ENCODE results near the gene CTNNA3. TPM values are rescaled to one million over a fixed set of nuclear protein-coding genes. Genes with fewer than 3 reads are reported as not detected.

The CTNNA3 gene
- total and polyA plus RNA-seq, 2 of the 4 experiments (the other 2 are of a cell fraction) = 0.19 to 0.90 TPM

- no peak overlapping the region for H2AK9ac ChIP-seq (replicated peaks; ENCODE audit: low read depth, low read length, poor library complexity)
- ATAC-seq (ENCODE audit: low read depth) = peak; percentile 86
- dilution Hi-C loops (cut with HindIII; ENCODE audit: low sequenced_read_pairs, unreplicated experiment) = no loop called here
- no peak overlapping the region for H2BK15ac ChIP-seq (ENCODE audit: low read depth, low read length)
- H3K23ac ChIP-seq (ENCODE audit: low read depth, low read length) = no peak overlapping the region
- H2BK5ac ChIP-seq (ENCODE audit: low read depth, low read length, poor library complexity, severe bottlenecking) = peak overlapping the region; percentile 51
- H3K56ac ChIP-seq (ENCODE audit: extremely low read depth, insufficient read depth, low read length) = no peak overlapping the region
- H3K4me2 ChIP-seq (ENCODE audit: low read depth, low read length) = peak overlapping the region; percentile 66
- H4K20me1 ChIP-seq (ENCODE audit: insufficient read depth, low read length) = no peaks in the 10 kb centered on the region
- TF ChIP-seq SMC3 (IDR thresholded peaks at IDR 0.05; ENCODE audit: low read depth, low read length) = no peak
- TF ChIP-seq CEBPB (IDR thresholded peaks at IDR 0.05; ENCODE audit: low read depth, low read length) = no peak
- DNase-seq = peak; percentile 73
- CTCF ChIA-PET = no interaction called here
- BruUV-seq (replicated peaks) = no TSS peak
- H3K14ac ChIP-seq (replicated peaks; ENCODE audit: low read depth, low read length) = no peak overlapping the region
- no peak overlapping the region for H4K91ac ChIP-seq (ENCODE audit: insufficient read depth, low read depth, low read length)
- H4K5ac ChIP-seq (ENCODE audit: low read depth, low read length) = peak overlapping the region; percentile 59; the same call in 1 of the 2 replicates
- peak overlapping the region; percentile 89 for H3K18ac ChIP-seq (ENCODE audit: low read depth, low read length)
- in situ Hi-C loops (cut with MboI; ENCODE audit: low sequenced_read_pairs) = no loop called here
- no peaks in the 10 kb centered on the region for H3K79me1 ChIP-seq (ENCODE audit: low read depth in 1 of 2, low read length in 2 of 2)
- WGBS, 2 experiments (ENCODE audit: extremely low coverage in 2 of 2, insufficient read length in 1 of 2) = no CpG with 5 or more reads among the region's 2 CpGs
- no peaks in the 10 kb centered on the region for H3K9me1 ChIP-seq (ENCODE audit: insufficient read depth, low read length)
- H3K36me3 ChIP-seq (ENCODE audit: control insufficient read depth, insufficient read depth, low read length) = no peaks in the 10 kb centered on the region
- H3K4me3 ChIP-seq (ENCODE audit: insufficient read depth, low read depth, low read length) = no peak overlapping the region
- no peak overlapping the region for H2AFZ ChIP-seq (replicated peaks; ENCODE audit: low read length, poor library complexity)
- POLR2A ChIA-PET (ENCODE audit: unreplicated experiment) = no interaction called here
- intact Hi-C loops (cut with micrococcal nuclease) = no loop called here
- H3K4me1 ChIP-seq (ENCODE audit: control insufficient read depth, insufficient read depth, low read length) = peaks cover 2% of the 10 kb centered on the region; the same call in 1 of the 2 replicates
- H3K27ac ChIP-seq (ENCODE audit: insufficient read depth, low read length) = peak overlapping the region; percentile 56; the same call in 1 of the 2 replicates
- H3K27me3 ChIP-seq (ENCODE audit: control insufficient read depth, insufficient read depth, low read length) = no peaks in the 10 kb centered on the region
- H3K4ac ChIP-seq (ENCODE audit: low read depth, low read length) = no peak overlapping the region
- H2AK5ac ChIP-seq (ENCODE audit: low read depth, low read length) = no peak overlapping the region
- no peak overlapping the region for H3K9ac ChIP-seq (ENCODE audit: low read depth, low read length)
- no peak overlapping the region for H2BK120ac ChIP-seq (ENCODE audit: low read depth, low read length)
- no peak overlapping the region for H2BK20ac ChIP-seq (ENCODE audit: low read depth, low read length)
- H4K8ac ChIP-seq (ENCODE audit: low read depth in 2 of 2, low read length in 2 of 2) = peak overlapping the region in 1 of 2 experiments; percentile 60; a peak in 2 of 4 replicates
- no peaks in the 10 kb centered on the region for H3K9me3 ChIP-seq (ENCODE audit: control insufficient read depth, insufficient read depth, low read length)
These were observed 146.6 kb downstream of the CTNNA3 start for GRCh38 chr10:67549390-67549789.
